ENCODE measurements around the gene SYNJ2.

DNA sequence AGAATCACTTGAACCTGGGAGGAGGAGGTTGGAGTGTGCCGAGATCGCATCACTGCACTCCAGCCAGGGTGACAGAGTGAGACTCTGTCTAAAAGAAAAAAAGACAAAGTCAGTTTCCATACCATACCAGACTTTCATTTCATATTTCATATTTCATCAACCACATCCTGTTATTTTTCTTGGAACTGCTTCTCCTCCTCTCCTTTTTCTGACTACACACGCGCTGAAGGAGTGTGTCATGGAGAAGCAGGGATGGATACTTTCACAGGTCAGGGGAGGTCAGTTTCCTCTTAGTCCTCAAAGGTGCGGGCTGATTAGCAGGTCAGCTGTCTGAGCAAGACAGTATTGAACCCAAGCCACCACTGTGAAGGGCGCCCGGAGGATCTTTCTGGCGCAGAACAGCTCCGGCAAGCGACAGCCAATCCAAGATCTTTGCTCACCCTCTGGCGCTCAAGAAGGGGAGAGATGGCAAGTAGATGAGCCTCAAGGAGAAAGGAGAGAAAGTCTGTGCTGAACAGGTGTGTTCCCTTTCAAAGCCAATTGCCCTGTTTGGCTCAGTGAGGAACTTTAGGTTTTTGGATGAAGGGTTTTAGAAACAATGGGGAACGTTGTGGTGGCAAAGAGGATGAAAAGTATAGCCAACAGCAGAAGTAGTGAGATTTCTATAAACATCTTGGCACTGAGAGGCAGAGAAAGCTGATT lies 18.9 kb upstream of the SYNJ2 start:
- TF ChIP-seq NFE2L2 (IDR thresholded peaks at IDR 0.05; ENCODE audit: low read depth, low read length), result no peak
- TF ChIP-seq ELK1 (IDR thresholded peaks at IDR 0.05; ENCODE audit: borderline replicate concordance, low read depth, low read length), result no peak
